ENCODE measurements around the gene LRRK2.

DNA sequence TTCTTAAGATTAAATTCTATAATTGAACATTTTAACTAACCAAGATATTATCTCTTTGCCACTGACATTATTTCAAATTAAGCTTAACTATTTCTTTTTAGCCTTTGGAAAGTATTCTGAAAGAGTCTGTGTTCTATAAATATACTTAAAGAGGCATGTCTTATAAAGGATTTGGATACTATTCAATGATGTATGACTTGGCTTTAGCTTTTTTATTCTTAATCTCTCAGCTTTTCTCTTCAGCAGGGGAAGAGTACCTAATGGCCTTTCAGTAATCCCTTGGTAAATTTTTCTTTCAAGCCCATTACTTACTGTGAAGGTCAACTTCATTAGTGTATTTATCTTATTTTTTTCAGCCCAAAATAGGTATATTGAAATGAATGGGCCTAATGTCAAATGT is 113.8 kb downstream of the LRRK2 start:
- no peak for TF ChIP-seq EZH2 (IDR thresholded peaks at IDR 0.05; ENCODE audit: low read length)
- TF ChIP-seq, protein P1, sequence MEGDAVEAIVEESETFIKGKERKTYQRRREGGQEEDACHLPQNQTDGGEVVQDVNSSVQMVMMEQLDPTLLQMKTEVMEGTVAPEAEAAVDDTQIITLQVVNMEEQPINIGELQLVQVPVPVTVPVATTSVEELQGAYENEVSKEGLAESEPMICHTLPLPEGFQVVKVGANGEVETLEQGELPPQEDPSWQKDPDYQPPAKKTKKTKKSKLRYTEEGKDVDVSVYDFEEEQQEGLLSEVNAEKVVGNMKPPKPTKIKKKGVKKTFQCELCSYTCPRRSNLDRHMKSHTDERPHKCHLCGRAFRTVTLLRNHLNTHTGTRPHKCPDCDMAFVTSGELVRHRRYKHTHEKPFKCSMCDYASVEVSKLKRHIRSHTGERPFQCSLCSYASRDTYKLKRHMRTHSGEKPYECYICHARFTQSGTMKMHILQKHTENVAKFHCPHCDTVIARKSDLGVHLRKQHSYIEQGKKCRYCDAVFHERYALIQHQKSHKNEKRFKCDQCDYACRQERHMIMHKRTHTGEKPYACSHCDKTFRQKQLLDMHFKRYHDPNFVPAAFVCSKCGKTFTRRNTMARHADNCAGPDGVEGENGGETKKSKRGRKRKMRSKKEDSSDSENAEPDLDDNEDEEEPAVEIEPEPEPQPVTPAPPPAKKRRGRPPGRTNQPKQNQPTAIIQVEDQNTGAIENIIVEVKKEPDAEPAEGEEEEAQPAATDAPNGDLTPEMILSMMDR (optimal IDR thresholded peaks at IDR 0.05 in 1 of 3, IDR thresholded peaks at IDR 0.05 in 1 of 3, conservative IDR thresholded peaks at IDR 0.05 in 1 of 3; ENCODE audit: extremely low read depth in 1 of 3, insufficient read depth in 2 of 3, low read length in 3 of 3) = no peak

Measured in keratinocyte (primary cell).